Mesendoderm (in vitro differentiated cells): ENCODE measurements around the gene TAF11L11. TPM values are rescaled to one million over a fixed set of nuclear protein-coding genes. Genes with fewer than 3 reads are reported as not detected.
"Not testable (repeated sequence)": the region's sequence is repeated elsewhere in the genome, so short reads cannot be mapped to it uniquely, and the experiment has no call there.

Experiments used
- DNase-seq: peaks from one replicate; pipeline ENCODE4 v3.0.0; 2013
- H2AK5ac ChIP-seq: 2 replicates; pipeline ENCODE4 v1.6.1; 2013; ENCODE audit warnings: low read length, inconsistent platforms
- H2BK120ac ChIP-seq: 2 replicates; pipeline ENCODE4 v1.6.1; 2013; ENCODE audit warnings: low read depth, mild to moderate bottlenecking, low read length, moderate library complexity, mixed read lengths
- H2BK15ac ChIP-seq: replicated peaks from 2 replicates; pipeline ENCODE4 v1.6.1; 2013; ENCODE audit warnings: low read depth, mild to moderate bottlenecking, moderate library complexity
- H2BK5ac ChIP-seq: 2 replicates; pipeline ENCODE4 v1.6.1; 2013; ENCODE audit warnings: low read length, inconsistent platforms
- H3K18ac ChIP-seq: 2 replicates; pipeline ENCODE4 v1.6.1; 2013; ENCODE audit warnings: mild to moderate bottlenecking, low read length, mixed read lengths
- H3K23ac ChIP-seq: one replicate; pipeline ENCODE4 v1.6.1; 2013; ENCODE audit warnings: low read length
- H3K27ac ChIP-seq: 2 replicates; pipeline ENCODE4 v1.5.1; 2013; ENCODE audit warnings: low read depth, mild to moderate bottlenecking, inconsistent platforms, low read length, moderate library complexity
- H3K27me3 ChIP-seq: 2 replicates; pipeline ENCODE4 v1.6.1; 2013; ENCODE audit warnings: low read length, control low read depth, mild to moderate bottlenecking, inconsistent platforms; ENCODE audit not compliant: insufficient read depth, poor library complexity
- H3K36me3 ChIP-seq: 2 replicates; pipeline ENCODE4 v1.6.1; 2013; ENCODE audit warnings: low read length, inconsistent platforms; ENCODE audit not compliant: control insufficient read depth, insufficient read depth
- H3K4ac ChIP-seq: one replicate; pipeline ENCODE4 v1.6.1; 2013; ENCODE audit warnings: low read depth, mild to moderate bottlenecking, low read length, moderate library complexity
- H3K4me1 ChIP-seq: 2 replicates; pipeline ENCODE4 v1.6.1; 2013; ENCODE audit warnings: low read depth, low read length, inconsistent platforms; ENCODE audit not compliant: control insufficient read depth
- H3K4me2 ChIP-seq: 2 replicates; pipeline ENCODE4 v1.6.1; 2013; ENCODE audit warnings: low read length
- H3K4me3 ChIP-seq: 2 replicates; pipeline ENCODE4 v1.5.1; 2013; ENCODE audit warnings: mild to moderate bottlenecking, low read length
- H3K56ac ChIP-seq: one replicate; pipeline ENCODE4 v1.6.1; 2013; ENCODE audit warnings: low read length
- H3K79me1 ChIP-seq: 2 replicates; pipeline ENCODE4 v1.6.1; 2013; ENCODE audit warnings: low read length, inconsistent platforms
- H3K79me2 ChIP-seq: 2 replicates; pipeline ENCODE4 v1.6.1; 2013; ENCODE audit warnings: mild to moderate bottlenecking, low read length; ENCODE audit not compliant: control insufficient read depth, insufficient read depth
- H3K9ac ChIP-seq: 2 replicates; pipeline ENCODE4 v1.6.1; 2013; ENCODE audit warnings: low read length, inconsistent platforms
- H4K5ac ChIP-seq: one replicate; pipeline ENCODE4 v1.6.1; 2013; ENCODE audit warnings: low read length
- H4K8ac ChIP-seq: one replicate; pipeline ENCODE4 v1.6.1; 2013; ENCODE audit warnings: low read depth, mild to moderate bottlenecking, control low read depth, low read length, moderate library complexity
- WGBS: extraction: QIAGEN DNeasy Blood & Tissue Kit; methylation state at CpG from one replicate; pipeline ENCODE4 v1.1.7; 2013; ENCODE audit warnings: low lambda C conversion rate, missing lambda C conversion rate; ENCODE audit not compliant: insufficient coverage; ENCODE audit errors: extremely low coverage; 5-methylcytosine and 5-hydroxymethylcytosine counted together
- small RNA-seq: library from polyadenylated mRNA; stranded (forward); fragments of <200 nt; extraction: miRNeasy Mini kit (QIAGEN cat#:217004); gene quantifications from one replicate; pipeline ENCODE3, GENCODE V24; 2013; ENCODE audit not compliant: insufficient read depth

Gene TAF11L11

GRCh38 chr5:17631788-17632187 lies 27.8 kb downstream of the TAF11L11 start, which contains the start of gene TAF11L13:
TAF11L13 (plus strand) TSS chr5:17632088.
- not testable (repeated sequence) for H3K79me2 ChIP-seq, H4K8ac ChIP-seq, H3K9ac ChIP-seq, H3K56ac ChIP-seq, H3K4me3 ChIP-seq, DNase-seq, H3K23ac ChIP-seq, H3K4me1 ChIP-seq, H3K79me1 ChIP-seq, H2AK5ac ChIP-seq, H3K4me2 ChIP-seq, H3K4ac ChIP-seq, H2BK5ac ChIP-seq, H2BK120ac ChIP-seq, H3K18ac ChIP-seq, H2BK15ac ChIP-seq, H3K36me3 ChIP-seq, H3K27ac ChIP-seq, H3K27me3 ChIP-seq, H4K5ac ChIP-seq
- no CpG with 5 or more reads among the region's 12 CpGs for WGBS

- Histone ChIP-seq H4K5ac (no peak within 1 kb of the TSS), H2BK15ac (no peak within 1 kb of the TSS)
- WGBS, result no CpG with 5 or more reads among the region's 5 CpGs
These were observed 30.2 kb downstream of the TAF11L11 start, which contains the start of gene TAF11L14 for GRCh38 chr5:17634160-17634559. TAF11L14 (plus strand) TSS chr5:17634460.

GRCh38 chr5:17649232-17649631 lies 45.2 kb downstream of the TAF11L11 start:
- not testable (repeated sequence) for H3K4ac ChIP-seq, H3K27me3 ChIP-seq, H2BK120ac ChIP-seq, H4K8ac ChIP-seq, DNase-seq, H3K4me1 ChIP-seq, H3K23ac ChIP-seq, H3K18ac ChIP-seq, H3K4me3 ChIP-seq, H3K27ac ChIP-seq, H2BK15ac ChIP-seq, H3K36me3 ChIP-seq, H2BK5ac ChIP-seq, H3K56ac ChIP-seq, H4K5ac ChIP-seq, H3K9ac ChIP-seq, H3K79me1 ChIP-seq, H3K79me2 ChIP-seq, H3K4me2 ChIP-seq, H2AK5ac ChIP-seq
- WGBS, result no CpG with 5 or more reads among the region's 10 CpGs

More at GRCh38 chr5:17634160-17634559, 30.2 kb downstream of the TAF11L11 start, which contains the start of gene TAF11L14:
- no peaks in the 10 kb centered on the region for H3K36me3 ChIP-seq
- no peak within 1 kb of the TSS for H3K27ac ChIP-seq
- H3K4me2 ChIP-seq, result no peak within 1 kb of the TSS
- H3K4ac ChIP-seq, result no peak within 1 kb of the TSS
- no peak within 1 kb of the TSS for H3K56ac ChIP-seq
- no peaks in the 10 kb centered on the region for H3K27me3 ChIP-seq
- no peak for DNase-seq
- H4K8ac ChIP-seq, result no peak within 1 kb of the TSS
- no peak within 1 kb of the TSS for H3K4me3 ChIP-seq
- H2AK5ac ChIP-seq, result no peak within 1 kb of the TSS
- no peak within 1 kb of the TSS for H2BK120ac ChIP-seq
- no peak within 1 kb of the TSS for H3K9ac ChIP-seq
- no peak within 1 kb of the TSS for H2BK5ac ChIP-seq
- H3K4me1 ChIP-seq, result no peaks in the 10 kb centered on the region
- no peak within 1 kb of the TSS for H3K18ac ChIP-seq
- no peak within 1 kb of the TSS for H3K23ac ChIP-seq
- no peaks in the 10 kb centered on the region for H3K79me2 ChIP-seq
- no peaks in the 10 kb centered on the region for H3K79me1 ChIP-seq

GRCh38 chr5:17655201-17655759 lies 51.3 kb downstream of the TAF11L11 start:
- not testable (repeated sequence) for H3K4me2 ChIP-seq, H2BK15ac ChIP-seq, H3K27me3 ChIP-seq, H3K9ac ChIP-seq, H3K79me1 ChIP-seq, H2BK120ac ChIP-seq, H3K4ac ChIP-seq, H3K4me1 ChIP-seq, H3K18ac ChIP-seq, H2BK5ac ChIP-seq, H3K27ac ChIP-seq, H3K4me3 ChIP-seq, H3K23ac ChIP-seq, H2AK5ac ChIP-seq, H4K5ac ChIP-seq, H3K79me2 ChIP-seq, H3K56ac ChIP-seq, H3K36me3 ChIP-seq, H4K8ac ChIP-seq, DNase-seq
- WGBS, result no CpG with 5 or more reads among the region's 32 CpGs

Small RNAs within 50 kb of the gene (small RNA-seq; reads per million reads assigned to genes)
- gene AC233724.1 (not detected), gene AC233724.2 (not detected), gene AC233724.3 (not detected), gene AC233724.4 (not detected), gene AC233724.6 (not detected), gene AC233724.7 (not detected)
